22Rv1 (cell line): ENCODE data around the gene PCSK5.

Source experiments
- H3K27ac ChIP-seq: fragments of 450-650 bp; 2 replicates; pipeline ENCODE4 v1.5.1; 2017
- ZFX ChIP-seq: fragments of 450-650 bp; IDR thresholded peaks from 2 replicates; pipeline ENCODE4 v1.6.1; 2017; ENCODE audit warnings: antibody characterized with exemption, borderline replicate concordance
- TF ChIP-seq, protein P1 (sequence below): fragments of 450-650 bp; IDR thresholded peaks from 2 replicates; pipeline ENCODE4 v1.5.1; 2017; ENCODE audit warnings: mild to moderate bottlenecking

PCSK5 gene

DNA sequence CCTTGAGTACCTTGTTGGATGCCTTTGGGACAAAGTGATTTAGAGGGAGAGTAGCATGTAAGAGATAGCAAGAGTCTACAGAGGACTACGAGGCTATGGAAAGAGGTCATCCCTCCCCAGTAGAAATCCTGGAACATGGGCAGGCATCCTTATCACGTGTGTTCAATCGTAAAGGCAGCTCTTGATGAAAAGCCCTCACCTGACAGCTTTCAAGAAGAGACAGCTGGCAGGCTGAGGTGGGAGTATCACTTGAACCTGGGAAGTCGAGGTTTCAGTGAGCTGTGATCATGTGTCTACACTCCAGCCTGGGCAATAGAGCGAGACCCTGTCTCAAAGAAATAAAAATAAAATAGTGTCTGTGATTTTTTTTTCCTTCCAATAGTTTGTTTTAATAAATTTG is 112.6 kb downstream of the PCSK5 start:
- H3K27ac ChIP-seq: no peak overlapping the region
- no peak for TF ChIP-seq ZFX
- TF ChIP-seq, protein P1, sequence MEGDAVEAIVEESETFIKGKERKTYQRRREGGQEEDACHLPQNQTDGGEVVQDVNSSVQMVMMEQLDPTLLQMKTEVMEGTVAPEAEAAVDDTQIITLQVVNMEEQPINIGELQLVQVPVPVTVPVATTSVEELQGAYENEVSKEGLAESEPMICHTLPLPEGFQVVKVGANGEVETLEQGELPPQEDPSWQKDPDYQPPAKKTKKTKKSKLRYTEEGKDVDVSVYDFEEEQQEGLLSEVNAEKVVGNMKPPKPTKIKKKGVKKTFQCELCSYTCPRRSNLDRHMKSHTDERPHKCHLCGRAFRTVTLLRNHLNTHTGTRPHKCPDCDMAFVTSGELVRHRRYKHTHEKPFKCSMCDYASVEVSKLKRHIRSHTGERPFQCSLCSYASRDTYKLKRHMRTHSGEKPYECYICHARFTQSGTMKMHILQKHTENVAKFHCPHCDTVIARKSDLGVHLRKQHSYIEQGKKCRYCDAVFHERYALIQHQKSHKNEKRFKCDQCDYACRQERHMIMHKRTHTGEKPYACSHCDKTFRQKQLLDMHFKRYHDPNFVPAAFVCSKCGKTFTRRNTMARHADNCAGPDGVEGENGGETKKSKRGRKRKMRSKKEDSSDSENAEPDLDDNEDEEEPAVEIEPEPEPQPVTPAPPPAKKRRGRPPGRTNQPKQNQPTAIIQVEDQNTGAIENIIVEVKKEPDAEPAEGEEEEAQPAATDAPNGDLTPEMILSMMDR: no peak

DNA sequence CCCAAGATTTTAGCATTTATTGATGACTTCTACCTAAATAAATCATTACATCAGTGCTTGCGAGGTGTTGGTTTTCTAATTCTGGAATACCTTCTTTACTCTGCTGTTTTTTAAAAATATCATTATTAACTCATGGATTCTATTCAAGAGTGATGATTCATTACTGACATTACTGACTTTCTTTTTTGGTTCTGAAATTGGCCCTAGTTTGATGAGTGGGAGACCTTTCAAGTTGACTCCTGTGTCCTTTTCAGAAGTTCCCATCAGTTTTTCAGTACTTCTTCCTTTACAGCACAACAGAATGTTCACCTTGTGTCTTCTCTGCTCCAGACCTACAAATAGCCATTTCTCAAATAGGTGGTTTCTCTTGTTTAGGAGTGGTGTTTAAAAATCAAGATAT is 114.1 kb downstream of the PCSK5 start:
- no peak overlapping the region for H3K27ac ChIP-seq
- TF ChIP-seq, protein P1: no peak
- no peak for TF ChIP-seq ZFX

DNA sequence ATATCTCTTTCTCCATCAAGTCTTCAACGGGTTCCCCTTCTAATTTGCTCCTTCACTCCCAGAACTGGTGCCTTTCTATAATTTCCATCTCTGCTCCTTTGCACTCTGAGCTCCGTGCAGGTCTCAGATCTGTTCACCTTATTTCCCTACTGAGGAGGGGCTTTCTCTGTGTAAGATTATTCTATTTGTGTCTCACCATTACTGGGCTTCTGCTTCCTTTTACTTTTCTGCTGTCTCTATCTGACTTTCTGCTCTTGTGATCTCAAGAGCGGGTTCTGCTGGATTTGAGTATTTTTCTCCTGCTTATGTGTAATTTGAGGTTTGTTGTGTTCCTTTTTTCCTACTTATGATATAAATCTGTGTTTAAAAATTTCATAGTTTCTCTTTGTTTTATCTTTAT is 117.5 kb downstream of the PCSK5 start:
- no peak overlapping the region for H3K27ac ChIP-seq
- TF ChIP-seq, protein P1: no peak
- no peak for TF ChIP-seq ZFX

DNA sequence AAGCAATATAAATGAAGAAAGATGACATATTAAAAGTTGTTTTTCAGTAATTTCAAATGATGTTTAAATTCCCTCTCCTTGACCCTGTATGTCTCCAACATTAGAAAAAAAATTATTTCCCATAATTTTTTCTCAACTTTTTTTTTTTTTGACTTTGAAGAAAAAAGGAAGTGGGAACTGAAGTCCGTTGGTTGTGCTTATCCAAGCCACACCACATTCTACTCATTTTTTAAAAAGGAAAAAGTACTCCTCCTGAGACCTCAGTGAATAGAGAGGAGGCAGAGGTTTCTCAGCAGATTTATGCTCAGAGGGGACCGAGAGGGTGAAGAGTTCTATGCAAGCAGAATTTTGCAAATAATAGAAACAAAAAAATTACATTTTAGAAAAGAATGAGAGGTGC is 123.3 kb downstream of the PCSK5 start:
- H3K27ac ChIP-seq: no peak overlapping the region
- no peak for TF ChIP-seq ZFX
- TF ChIP-seq, protein P1: no peak

DNA sequence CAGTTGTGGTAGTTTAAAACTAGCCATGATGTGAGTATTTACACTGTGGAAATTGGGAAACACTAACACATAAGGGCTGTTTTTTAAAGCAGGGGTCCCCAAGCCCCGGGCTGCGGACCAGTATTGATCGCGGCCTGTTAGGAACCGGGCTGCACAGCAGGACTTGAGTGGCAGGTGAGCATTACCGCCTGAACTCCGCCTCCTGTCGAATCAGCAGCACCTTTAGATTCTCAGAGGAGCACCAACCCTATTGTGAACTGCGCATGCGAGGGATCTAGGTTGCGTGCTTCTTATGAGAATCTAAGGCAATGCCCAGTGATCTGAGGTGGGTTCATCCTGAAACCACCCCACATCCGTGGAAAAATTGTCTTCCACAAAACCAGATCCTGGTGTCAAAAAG is 127.8 kb downstream of the PCSK5 start:
- no peak for TF ChIP-seq ZFX
- TF ChIP-seq, protein P1: no peak
- no peak overlapping the region for H3K27ac ChIP-seq

DNA sequence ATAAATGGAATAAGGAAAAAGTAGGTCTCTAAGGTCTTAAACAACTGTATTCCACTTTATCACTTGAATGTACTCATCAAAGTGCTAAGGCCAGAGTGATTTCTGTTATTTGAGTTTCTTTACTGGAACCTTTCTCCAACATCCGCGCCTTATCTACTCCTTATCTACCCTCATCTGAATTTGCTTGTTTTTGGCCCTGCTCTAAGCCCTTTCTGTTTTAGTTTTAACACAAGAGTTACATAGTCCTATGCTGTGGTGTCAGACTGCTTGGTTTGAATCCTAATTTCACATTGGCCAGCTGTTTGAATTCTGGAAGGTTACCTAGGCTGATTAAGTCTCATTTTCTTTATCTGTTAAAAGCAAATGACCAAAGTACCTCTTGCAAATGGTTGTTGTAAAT is 128.3 kb downstream of the PCSK5 start:
- no peak overlapping the region for H3K27ac ChIP-seq
- no peak for TF ChIP-seq ZFX
- TF ChIP-seq, protein P1: no peak

DNA sequence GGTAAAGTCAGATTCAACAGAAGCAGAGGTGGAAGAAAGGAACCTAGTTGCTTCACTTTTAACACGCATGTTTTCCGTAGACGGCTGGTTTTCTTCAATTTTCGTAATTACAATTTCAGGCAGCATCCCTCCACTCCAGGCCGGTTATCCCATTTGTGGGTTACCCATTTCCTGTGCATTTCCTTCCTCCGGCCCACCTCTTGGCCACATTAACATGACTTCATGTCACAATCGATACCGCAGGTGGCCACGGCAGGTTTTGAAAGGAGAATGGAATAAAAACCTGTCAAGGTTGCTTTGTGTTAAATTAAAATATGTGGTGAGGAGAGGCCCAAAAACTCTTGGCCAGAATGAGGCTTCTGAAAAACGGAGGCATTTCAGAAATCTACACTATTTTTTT is 130.2 kb downstream of the PCSK5 start:
- TF ChIP-seq ZFX: no peak
- TF ChIP-seq, protein P1: no peak
- no peak overlapping the region for H3K27ac ChIP-seq
